ENCODE measurements around the gene GYG2.
A peak's percentile ranks its signal among the peaks of the same experiment; 100 is the strongest.
"Not testable (repeated sequence)": the region's sequence is repeated elsewhere in the genome, so short reads cannot be mapped to it uniquely, and the experiment has no call there.

Gene GYG2

DNA sequence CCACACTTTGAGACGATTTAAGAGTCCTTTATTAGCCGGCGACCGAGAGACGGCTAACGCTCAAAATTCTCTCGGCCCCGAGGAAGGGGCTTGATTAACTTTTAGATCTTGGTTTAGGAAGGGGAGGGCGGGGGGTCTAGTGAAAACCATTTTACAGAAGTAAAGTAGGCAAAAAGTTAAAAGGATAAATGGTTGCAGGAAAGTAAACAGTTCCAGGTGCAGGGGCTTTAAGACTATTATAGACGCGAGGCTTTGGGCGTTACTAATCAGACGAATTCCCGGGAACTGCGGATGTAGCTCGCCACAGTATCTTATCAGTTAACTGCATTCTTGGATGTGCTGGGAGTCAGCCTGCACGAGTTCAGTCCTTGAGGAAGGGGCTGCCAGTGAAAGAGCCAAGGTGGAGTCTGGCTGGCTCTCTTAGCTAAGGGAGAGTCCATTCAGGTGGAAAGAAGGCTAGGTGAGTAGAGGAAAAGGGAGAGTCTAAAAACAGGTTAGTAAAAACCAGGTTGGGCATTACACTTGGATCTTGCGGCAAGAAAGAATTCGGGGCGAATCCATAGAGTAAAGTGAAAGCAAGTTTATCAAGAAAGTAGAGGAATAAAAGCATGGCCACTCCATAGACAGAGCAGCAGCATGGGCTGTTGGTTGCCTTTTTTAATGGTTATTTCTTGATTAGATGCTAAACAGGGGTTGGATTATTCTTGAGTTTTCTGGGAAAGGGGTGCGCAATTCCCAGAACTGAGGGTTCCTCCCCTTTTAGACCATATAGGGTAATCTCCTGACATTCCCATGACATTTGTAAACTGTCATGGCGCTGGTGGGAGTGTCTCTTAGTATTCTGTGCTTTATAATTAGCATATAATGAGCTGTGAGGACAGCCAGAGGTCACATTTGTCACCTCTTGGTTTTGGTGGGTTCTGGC is 62.1 kb downstream of the GYG2 start:
- not testable (repeated sequence) for H3K4me2 ChIP-seq (ENCODE audit: low read length); H2AK5ac ChIP-seq (ENCODE audit: low read length); H3K36me3 ChIP-seq (ENCODE audit: control insufficient read depth, insufficient read depth, low read length); H3K18ac ChIP-seq (ENCODE audit: low read length); H2BK15ac ChIP-seq (replicated peaks; ENCODE audit: low read depth); H3K79me2 ChIP-seq (ENCODE audit: control insufficient read depth, insufficient read depth, low read length); H3K79me1 ChIP-seq (ENCODE audit: low read length); H3K4ac ChIP-seq (ENCODE audit: low read depth, low read length); H2BK5ac ChIP-seq (ENCODE audit: low read length); H3K4me1 ChIP-seq (ENCODE audit: control insufficient read depth, low read depth, low read length); H3K4me3 ChIP-seq (ENCODE audit: low read length); H3K27me3 ChIP-seq (ENCODE audit: insufficient read depth, low read length, poor library complexity); H4K5ac ChIP-seq (ENCODE audit: low read length); H3K9ac ChIP-seq (ENCODE audit: low read length); H4K8ac ChIP-seq (ENCODE audit: low read depth, low read length); H3K56ac ChIP-seq (ENCODE audit: low read length); H3K23ac ChIP-seq (ENCODE audit: low read length)
- peak overlapping the region; percentile 15 for H3K27ac ChIP-seq (ENCODE audit: low read depth, low read length)
- no CpG with 5 or more reads among the region's 22 CpGs for WGBS (ENCODE audit: extremely low coverage, insufficient coverage, low lambda C conversion rate)
- H2BK120ac ChIP-seq (ENCODE audit: low read depth, low read length): peak overlapping the region; percentile 68
- peak; percentile 71 for DNase-seq

DNA sequence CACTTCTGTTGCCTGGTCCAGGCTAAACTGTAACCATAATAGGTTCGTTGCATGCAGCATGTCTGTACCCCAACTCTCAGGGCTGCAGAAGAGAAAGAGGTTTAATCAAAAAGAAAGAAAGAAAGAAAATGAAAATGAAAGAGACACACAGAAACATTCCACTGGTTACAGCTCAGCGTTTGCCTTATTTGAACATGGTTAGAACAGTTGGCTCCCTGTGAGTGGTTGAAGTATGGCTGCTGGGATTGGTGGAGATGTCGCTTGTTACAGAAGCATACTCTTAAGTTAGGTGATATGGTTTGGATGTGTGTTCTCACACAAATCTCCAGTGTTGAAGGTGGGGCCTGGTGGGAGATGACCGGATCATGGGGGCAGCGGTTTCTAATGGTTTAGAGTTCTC is 64.1 kb downstream of the GYG2 start:
- no peak overlapping the region for H3K18ac ChIP-seq (ENCODE audit: low read length)
- no peak overlapping the region for H2BK120ac ChIP-seq (ENCODE audit: low read depth, low read length)
- no peak overlapping the region for H3K4me3 ChIP-seq (ENCODE audit: low read length)

DNA sequence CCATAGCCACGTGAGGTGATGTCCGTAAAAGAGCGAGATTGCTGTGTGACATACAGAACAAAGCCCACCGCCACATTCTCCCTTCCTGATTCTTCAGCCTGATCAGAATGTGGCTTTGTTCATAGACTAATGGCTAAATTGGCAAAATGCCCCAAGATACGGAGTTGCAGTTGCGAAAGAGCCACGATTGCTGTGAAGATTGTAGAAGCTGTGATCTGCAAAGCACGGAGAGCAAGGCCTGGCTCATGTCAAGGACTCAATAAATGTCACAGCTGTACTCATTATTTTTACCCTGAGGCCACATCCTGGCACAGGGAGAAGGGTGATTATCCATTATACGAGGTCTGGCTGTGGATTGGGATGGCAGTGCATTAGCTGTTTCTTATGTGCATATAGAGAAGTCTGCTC is 66.2 kb downstream of the GYG2 start:
- no CpG with 5 or more reads among the region's 9 CpGs for WGBS (ENCODE audit: extremely low coverage, insufficient coverage, low lambda C conversion rate)
- no peak overlapping the region for H3K27ac ChIP-seq (ENCODE audit: low read depth, low read length)

More for the DNA sequence above, 64.1 kb downstream of the GYG2 start:
- no peak overlapping the region for H4K5ac ChIP-seq (ENCODE audit: low read length)
- no peak overlapping the region for H3K4ac ChIP-seq (ENCODE audit: low read depth, low read length)
- H3K23ac ChIP-seq (ENCODE audit: low read length): no peak overlapping the region
- no peak overlapping the region for H2AK5ac ChIP-seq (ENCODE audit: low read length)
- H3K4me1 ChIP-seq (ENCODE audit: control insufficient read depth, low read depth, low read length): no peaks in the 10 kb centered on the region
- no peaks in the 10 kb centered on the region for H3K36me3 ChIP-seq (ENCODE audit: control insufficient read depth, insufficient read depth, low read length)
- H3K27ac ChIP-seq (ENCODE audit: low read depth, low read length): no peak overlapping the region
- no peak overlapping the region for H2BK5ac ChIP-seq (ENCODE audit: low read length)
- H4K8ac ChIP-seq (ENCODE audit: low read depth, low read length): no peak overlapping the region
- H3K4me2 ChIP-seq (ENCODE audit: low read length): no peak overlapping the region
- no peak overlapping the region for H3K9ac ChIP-seq (ENCODE audit: low read length)
- H3K56ac ChIP-seq (ENCODE audit: low read length): no peak overlapping the region
- whole genome bisulfite sequencing (ENCODE audit: extremely low coverage, insufficient coverage, low lambda C conversion rate): no CpG with 5 or more reads among the region's 5 CpGs
- H3K27me3 ChIP-seq (ENCODE audit: insufficient read depth, low read length, poor library complexity): no peaks in the 10 kb centered on the region
- H3K79me1 ChIP-seq (ENCODE audit: low read length): no peaks in the 10 kb centered on the region
- no peaks in the 10 kb centered on the region for H3K79me2 ChIP-seq (ENCODE audit: control insufficient read depth, insufficient read depth, low read length)
- H2BK15ac ChIP-seq (replicated peaks; ENCODE audit: low read depth): no peak overlapping the region
- DNase-seq: no peak

DNA sequence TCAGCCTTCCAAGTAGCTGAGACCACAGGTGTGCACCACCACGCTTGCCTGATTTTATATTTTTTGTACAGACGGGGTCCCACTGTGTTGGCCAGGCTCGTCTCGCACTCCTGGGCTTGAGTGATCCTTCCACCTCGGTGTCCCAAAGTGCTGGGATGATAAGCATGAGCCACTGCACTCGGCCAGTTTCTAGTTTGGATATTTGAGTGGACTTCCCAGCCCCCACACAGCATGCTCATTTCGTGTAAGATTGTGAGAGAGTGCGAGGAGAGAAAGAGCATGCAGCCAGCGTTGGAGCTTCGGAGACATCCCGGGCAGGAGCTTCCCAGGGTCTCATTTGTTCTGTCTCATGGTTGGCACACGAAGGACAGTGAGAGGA is 68.6 kb downstream of the GYG2 start:
- H3K4me2 ChIP-seq (ENCODE audit: low read length): no peak overlapping the region
- no peak overlapping the region for H3K23ac ChIP-seq (ENCODE audit: low read length)
- no peaks in the 10 kb centered on the region for H3K27me3 ChIP-seq (ENCODE audit: insufficient read depth, low read length, poor library complexity)
- no peak overlapping the region for H4K8ac ChIP-seq (ENCODE audit: low read depth, low read length)
- no peak overlapping the region for H3K18ac ChIP-seq (ENCODE audit: low read length)
- H3K4me1 ChIP-seq (ENCODE audit: control insufficient read depth, low read depth, low read length): no peaks in the 10 kb centered on the region
- H2BK15ac ChIP-seq (replicated peaks; ENCODE audit: low read depth): no peak overlapping the region
- no peaks in the 10 kb centered on the region for H3K36me3 ChIP-seq (ENCODE audit: control insufficient read depth, insufficient read depth, low read length)
- no peaks in the 10 kb centered on the region for H3K79me2 ChIP-seq (ENCODE audit: control insufficient read depth, insufficient read depth, low read length)
- H3K9ac ChIP-seq (ENCODE audit: low read length): peak overlapping the region; percentile 39
- peak overlapping the region; percentile 39 for H2BK5ac ChIP-seq (ENCODE audit: low read length)
- H3K27ac ChIP-seq (ENCODE audit: low read depth, low read length): peak overlapping the region; percentile 90
- no peak overlapping the region for H2BK120ac ChIP-seq (ENCODE audit: low read depth, low read length)
- no peak for DNase-seq
- peak overlapping the region; percentile 0 for H3K4ac ChIP-seq (ENCODE audit: low read depth, low read length)
- WGBS (ENCODE audit: extremely low coverage, insufficient coverage, low lambda C conversion rate): no CpG with 5 or more reads among the region's 12 CpGs
- H3K79me1 ChIP-seq (ENCODE audit: low read length): no peaks in the 10 kb centered on the region
- peak overlapping the region; percentile 65 for H3K56ac ChIP-seq (ENCODE audit: low read length)
- H2AK5ac ChIP-seq (ENCODE audit: low read length): no peak overlapping the region
- H3K4me3 ChIP-seq (ENCODE audit: low read length): no peak overlapping the region
- H4K5ac ChIP-seq (ENCODE audit: low read length): no peak overlapping the region

More for the DNA sequence above, 66.2 kb downstream of the GYG2 start:
- Histone ChIP-seq H3K4ac (ENCODE audit: low read depth, low read length) (no peak overlapping the region), H3K79me1 (ENCODE audit: low read length) (no peaks in the 10 kb centered on the region), H3K9ac (ENCODE audit: low read length) (no peak overlapping the region), H2BK5ac (ENCODE audit: low read length) (no peak overlapping the region), H3K4me3 (ENCODE audit: low read length) (no peak overlapping the region), H3K27me3 (ENCODE audit: insufficient read depth, low read length, poor library complexity) (no peaks in the 10 kb centered on the region), H4K5ac (ENCODE audit: low read length) (no peak overlapping the region), H2BK120ac (ENCODE audit: low read depth, low read length) (no peak overlapping the region), H2AK5ac (ENCODE audit: low read length) (no peak overlapping the region), H3K56ac (ENCODE audit: low read length) (no peak overlapping the region), H3K79me2 (ENCODE audit: control insufficient read depth, insufficient read depth, low read length) (no peaks in the 10 kb centered on the region), H3K36me3 (ENCODE audit: control insufficient read depth, insufficient read depth, low read length) (no peaks in the 10 kb centered on the region), H3K23ac (ENCODE audit: low read length) (no peak overlapping the region), H3K18ac (ENCODE audit: low read length) (no peak overlapping the region), H3K4me2 (ENCODE audit: low read length) (no peak overlapping the region), H4K8ac (ENCODE audit: low read depth, low read length) (no peak overlapping the region), H3K4me1 (ENCODE audit: control insufficient read depth, low read depth, low read length) (no peaks in the 10 kb centered on the region), H2BK15ac (replicated peaks; ENCODE audit: low read depth) (no peak overlapping the region)
- DNase-seq: no peak

DNA sequence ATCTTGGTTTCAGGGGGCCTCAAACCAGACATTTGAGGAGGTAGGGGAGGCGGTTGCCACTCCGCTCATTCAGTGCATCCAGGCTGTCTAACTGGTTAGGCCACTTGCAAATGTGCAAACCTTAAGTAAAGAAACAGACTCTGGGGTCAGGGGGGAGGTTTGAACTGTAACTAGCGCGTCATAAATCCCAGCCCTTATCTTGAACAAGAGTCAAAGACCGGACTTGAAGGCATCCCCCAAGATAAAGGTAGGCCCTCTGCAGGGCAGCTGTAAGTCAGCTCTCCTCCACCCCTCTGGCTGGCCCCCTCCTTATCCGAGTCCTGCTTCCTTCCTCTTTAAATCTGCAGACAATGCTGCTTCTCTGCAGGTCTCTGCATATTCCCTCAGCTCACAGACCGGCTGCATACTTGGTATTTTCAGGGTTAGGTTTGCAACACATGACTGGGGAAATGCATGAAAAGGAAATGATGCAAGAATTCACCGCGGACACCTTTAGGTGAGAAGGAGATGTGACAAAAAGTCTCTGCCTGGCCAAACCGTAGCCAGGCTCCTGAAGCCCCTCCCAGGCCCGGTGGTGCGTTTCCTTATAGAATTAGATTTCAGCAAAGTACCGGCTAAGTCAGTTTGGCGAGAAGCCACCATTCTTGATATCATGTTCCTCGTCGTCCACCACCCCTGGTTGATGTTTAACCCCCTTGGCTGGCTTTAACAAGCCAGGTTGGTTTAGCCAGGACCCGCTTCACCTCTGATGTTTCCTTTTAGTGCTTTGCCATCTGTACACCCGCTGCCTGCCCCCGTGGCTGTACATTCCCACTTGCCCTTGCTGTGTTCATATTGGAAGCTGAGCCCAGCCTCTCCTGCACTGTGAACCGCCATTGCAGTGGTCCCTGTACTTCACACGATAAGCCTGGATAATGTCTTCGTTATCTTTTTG is 69.2 kb downstream of the GYG2 start:
- not testable (repeated sequence) for H3K4me1 ChIP-seq (ENCODE audit: control insufficient read depth, low read depth, low read length); H4K8ac ChIP-seq (ENCODE audit: low read depth, low read length); H2AK5ac ChIP-seq (ENCODE audit: low read length); H3K4me2 ChIP-seq (ENCODE audit: low read length); H3K36me3 ChIP-seq (ENCODE audit: control insufficient read depth, insufficient read depth, low read length); H3K79me2 ChIP-seq (ENCODE audit: control insufficient read depth, insufficient read depth, low read length); H3K23ac ChIP-seq (ENCODE audit: low read length); H3K27me3 ChIP-seq (ENCODE audit: insufficient read depth, low read length, poor library complexity); H3K79me1 ChIP-seq (ENCODE audit: low read length); H4K5ac ChIP-seq (ENCODE audit: low read length); H3K4me3 ChIP-seq (ENCODE audit: low read length)
- peak overlapping the region; percentile 90 for H3K27ac ChIP-seq (ENCODE audit: low read depth, low read length)
- H3K18ac ChIP-seq (ENCODE audit: low read length): peak overlapping the region; percentile 45
- H2BK5ac ChIP-seq (ENCODE audit: low read length): peak overlapping the region; percentile 39
- DNase-seq: peak; percentile 88
- peak overlapping the region; percentile 46 for H3K9ac ChIP-seq (ENCODE audit: low read length)
- H2BK15ac ChIP-seq (replicated peaks; ENCODE audit: low read depth): peak overlapping the region; percentile 92
- WGBS (ENCODE audit: extremely low coverage, insufficient coverage, low lambda C conversion rate): no CpG with 5 or more reads among the region's 22 CpGs
- H3K4ac ChIP-seq (ENCODE audit: low read depth, low read length): peak overlapping the region; percentile 0
- H3K56ac ChIP-seq (ENCODE audit: low read length): peak overlapping the region; percentile 71
- peak overlapping the region; percentile 14 for H2BK120ac ChIP-seq (ENCODE audit: low read depth, low read length)

All from mesendoderm (in vitro differentiated cells).